Amniotic stem cell (primary cell): ENCODE data around the gene AGL.
"Not testable (repeated sequence)": the region's sequence is repeated elsewhere in the genome, so short reads cannot be mapped to it uniquely, and the experiment has no call there.

Experiments used
- DNase-seq: peaks from one replicate; lab custom pipeline; 2025; lab: John Stamatoyannopoulos, UW

Gene AGL

DNA sequence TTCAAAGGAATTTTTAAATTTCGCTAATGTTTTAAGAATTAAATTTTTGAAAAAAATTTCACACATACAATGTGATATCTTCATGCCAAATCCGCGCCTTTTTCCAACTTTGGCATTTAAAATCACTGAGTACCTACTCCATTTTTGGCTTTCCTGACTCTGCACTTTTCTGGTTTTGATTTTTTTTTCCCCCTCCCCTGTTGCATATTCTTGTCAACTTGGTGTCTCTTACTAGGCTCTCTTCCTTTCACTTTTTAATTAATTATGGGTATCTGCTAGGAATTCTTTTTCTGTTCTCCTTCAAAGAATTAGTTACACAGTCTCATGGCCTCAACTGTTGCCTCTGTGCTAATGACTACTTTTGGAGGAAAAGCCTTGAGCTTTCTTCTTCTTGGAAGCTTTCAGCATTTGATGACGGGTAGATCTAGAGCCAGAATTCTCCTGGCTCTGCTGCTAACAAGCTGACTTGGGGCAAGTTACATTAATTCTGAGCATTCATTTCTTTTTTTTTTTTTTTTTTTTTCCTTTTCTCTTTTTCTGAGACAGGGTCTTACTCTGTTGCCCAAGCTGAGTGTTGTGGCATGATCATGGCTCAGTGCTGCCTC lies 1.8 kb downstream of the AGL start:
- no peak for DNase-seq

DNA sequence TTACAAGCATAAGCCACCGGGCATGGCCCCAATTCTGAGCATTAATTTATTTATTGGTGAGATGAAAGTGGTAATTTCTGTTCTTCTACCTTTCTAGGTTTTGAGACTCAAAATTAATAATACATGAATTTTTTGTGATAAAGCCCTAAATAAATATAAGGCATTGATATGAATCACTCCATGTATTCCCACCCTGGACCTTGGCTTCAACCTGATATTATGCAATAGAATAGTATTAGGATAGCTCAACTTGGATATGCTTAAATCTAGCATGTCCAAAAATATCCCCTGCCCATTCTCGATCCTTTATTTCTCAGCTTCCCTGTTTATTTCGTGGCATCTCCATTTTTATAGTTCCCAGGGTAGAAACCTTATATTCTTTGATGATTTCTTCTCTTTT lies 2.5 kb downstream of the AGL start:
- no peak for DNase-seq

DNA sequence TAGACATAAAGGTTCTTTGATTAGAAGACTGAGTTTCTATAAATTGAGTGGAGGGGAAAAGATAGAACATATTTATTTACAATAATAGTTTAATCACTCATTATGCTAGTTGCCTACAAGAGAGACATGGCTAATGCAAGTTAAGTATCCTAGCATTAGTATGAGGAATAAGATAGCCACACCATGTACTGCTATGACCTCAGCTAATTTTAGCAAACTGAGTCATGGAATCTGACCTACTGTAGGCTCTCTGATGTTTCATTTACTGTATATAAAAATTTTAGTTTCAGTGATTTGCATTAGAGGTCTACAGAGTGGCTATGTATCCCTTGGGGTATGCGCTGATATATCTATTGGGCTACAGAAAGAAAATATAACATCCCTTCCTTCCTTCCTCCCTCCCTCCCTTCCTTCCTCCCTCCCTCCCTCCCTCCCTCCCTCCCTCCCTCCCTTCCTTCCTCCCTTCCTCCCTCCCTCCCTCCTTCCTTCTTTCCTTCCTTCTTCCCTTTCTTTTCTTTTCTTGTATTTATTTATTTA lies 5.8 kb downstream of the AGL start:
- DNase-seq = no peak

DNA sequence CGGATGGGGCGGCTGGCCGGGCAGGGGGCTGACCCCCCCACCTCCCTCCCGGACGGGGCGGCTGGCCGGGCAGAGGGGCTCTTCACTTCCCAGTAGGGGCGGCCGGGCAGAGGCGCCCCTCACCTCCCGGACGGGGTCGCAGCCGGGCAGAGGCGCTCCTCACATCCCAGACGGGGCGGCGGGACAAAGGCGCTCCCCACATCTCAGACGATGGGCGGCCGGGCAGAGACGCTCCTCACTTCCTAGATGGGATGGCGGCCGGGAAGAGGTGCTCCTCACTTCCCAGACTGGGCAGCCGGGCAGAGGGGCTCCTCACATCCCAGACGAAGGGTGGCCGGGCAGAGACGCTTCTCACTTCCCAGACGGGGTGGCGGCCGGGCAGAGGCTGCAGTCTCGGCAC lies 6.9 kb downstream of the AGL start:
- not testable (repeated sequence) for DNase-seq

DNA sequence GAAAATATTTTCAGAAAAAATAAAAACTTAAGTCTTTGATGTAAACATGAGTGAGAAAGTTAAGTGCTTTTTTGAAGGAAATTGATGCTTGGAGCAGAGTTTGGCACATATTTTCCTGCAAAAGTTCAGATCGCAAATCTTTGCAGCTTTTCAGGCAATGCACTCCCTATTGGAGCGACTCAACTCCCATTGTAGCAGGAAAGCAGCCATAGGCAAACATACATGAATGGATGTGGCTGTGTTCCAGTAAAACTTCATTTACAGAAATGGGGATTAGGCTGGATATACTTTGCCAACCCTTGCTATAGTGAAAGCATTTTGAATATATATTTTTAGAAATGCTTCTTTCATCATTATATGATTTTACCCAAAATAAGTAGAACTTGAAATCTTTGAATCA lies 8.1 kb downstream of the AGL start:
- DNase-seq = no peak

DNA sequence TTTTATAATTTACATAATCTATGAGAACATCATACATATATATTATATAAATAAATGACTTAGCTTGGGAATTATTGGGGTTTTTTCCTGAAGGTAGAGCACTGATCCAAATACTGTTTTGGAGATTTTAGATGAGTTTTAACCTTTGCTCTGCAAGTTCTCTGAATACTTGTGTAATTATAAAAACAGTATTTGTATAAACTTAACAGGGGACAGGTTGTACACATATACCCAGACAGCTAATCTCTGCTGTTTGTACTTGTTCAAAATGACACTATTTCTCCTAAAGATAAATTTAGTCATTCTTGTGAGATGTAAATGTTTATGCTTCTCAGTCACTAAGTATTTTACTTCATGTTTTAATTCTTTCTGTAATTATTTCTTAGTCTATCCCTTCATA lies 8.7 kb downstream of the AGL start:
- DNase-seq = no peak

DNA sequence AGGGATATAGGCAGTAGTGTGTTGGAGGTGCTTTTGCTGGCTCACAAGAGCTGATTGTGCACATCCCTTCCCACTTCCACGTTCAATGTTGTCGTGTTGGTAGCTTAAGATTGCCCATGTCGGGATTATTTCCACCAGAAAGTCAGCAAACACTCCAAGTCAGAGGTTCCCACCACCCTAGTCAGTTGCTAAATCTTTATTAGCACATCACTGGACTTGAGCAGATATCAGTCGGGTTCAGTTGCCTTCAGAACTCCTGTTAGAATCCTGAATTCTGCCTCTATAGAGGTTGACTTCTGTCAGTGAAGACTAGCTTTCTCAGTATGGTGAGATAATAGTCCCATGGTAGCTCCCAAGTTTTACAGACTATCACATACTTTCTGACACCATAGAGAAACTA lies 10.5 kb downstream of the AGL start:
- no peak for DNase-seq

DNA sequence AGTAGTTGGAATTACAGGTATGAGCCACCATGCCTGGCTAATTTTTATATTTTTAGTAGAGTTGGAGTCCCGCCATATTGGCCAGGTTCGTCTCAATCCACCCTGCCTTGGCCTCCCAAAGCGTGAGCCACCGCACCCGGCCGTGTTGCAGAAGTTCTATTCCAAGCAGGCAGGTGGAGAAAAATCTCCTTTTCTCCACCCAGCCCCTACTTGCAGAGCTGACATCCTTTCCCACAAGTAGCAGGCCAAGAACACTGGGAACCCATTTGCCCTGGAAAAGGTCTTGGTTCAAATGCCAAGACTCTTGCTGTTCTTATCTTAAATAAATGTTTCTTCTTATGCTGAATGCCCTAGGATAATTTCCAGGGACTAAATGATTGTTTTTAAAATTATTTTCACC lies 17.5 kb downstream of the AGL start:
- no peak for DNase-seq

DNA sequence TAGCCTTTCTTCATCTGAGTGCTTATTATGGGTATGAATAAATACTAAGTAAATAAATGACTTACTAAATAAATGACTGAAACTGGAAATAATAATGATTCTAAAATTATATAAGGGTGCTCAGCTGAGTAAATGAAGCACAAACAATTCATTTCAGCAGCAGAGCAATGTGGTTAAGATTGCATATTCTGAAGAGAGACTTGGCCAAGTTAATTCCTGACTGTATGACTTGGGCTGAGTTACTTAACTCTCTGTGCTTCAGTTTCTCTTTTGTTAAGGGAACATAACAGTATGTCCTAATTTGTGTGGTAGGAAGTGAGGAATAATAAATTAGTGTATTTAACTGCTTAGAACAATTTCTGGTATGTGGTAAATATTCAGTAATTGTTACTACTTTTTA lies 19.1 kb downstream of the AGL start:
- no peak for DNase-seq

DNA sequence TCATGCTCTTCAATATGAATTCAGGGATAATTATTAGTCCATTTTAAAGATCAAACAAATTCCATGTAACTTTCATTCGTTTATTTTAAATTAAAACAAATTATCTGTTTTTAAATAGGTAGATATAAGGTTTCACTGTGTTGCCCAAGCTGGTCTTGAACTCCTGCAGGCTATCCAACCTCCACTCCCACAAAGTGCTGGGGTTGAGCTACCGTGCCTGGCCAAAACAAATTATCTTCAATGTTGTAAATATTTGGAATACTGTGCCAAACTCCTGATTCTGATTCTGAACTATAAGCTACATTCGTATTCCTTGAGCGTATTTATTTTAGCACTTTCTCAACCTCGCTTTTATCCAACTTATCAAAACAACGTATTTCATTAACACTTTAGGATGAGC lies 19.6 kb downstream of the AGL start:
- no peak for DNase-seq

DNA sequence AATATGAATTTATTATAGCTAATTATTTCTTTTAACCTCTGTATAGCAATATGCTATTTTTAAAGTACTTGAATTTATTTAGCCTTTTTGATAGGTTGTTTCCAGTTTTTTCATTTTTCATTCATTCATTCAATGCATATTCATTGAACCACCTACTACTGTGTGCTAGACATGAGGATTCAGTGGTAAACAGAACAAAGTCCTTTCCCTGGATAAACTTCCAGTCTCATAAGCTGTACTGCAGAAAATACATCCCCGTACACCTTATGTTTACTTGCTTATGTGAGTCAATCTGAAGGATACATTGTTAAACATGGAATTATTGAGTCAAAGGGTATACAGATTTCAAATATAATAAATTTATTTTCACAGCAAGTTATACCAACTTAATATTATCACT lies 21.9 kb downstream of the AGL start:
- DNase-seq = no peak

DNA sequence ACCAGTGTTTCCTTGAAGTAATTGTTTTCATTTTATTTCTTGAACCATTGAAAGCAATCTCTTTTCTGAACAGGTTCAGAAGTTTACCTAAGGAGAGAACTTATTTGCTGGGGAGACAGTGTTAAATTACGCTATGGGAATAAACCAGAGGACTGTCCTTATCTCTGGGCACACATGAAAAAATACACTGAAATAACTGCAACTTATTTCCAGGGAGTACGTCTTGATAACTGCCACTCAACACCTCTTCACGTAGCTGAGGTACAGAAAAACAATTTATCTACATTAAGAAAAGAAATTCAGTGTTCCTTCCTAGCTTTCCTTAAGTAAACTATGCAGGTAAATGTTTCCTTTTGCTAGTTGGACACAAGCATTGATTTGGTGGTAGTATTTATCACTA lies 27.4 kb downstream of the AGL start:
- no peak for DNase-seq

DNA sequence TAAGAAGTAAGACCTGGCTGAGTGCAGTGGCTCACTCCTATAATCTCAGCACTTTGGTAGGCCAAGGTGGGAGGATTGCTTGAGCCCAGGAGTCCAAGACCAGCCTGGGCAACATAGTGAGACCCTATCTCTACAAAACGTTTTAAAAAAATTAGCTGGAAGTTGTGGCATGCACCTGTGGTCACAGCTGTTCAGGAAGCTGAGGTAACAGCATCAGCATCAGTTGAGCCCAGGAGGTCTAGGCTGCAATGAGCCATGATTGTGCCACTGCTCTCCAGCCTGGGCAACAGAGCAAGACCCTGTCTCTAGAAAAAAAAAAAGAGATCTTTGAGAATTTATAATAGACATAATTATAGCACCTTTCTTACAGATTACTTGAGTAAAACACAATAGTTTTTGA lies 36.0 kb downstream of the AGL start:
- DNase-seq = no peak

DNA sequence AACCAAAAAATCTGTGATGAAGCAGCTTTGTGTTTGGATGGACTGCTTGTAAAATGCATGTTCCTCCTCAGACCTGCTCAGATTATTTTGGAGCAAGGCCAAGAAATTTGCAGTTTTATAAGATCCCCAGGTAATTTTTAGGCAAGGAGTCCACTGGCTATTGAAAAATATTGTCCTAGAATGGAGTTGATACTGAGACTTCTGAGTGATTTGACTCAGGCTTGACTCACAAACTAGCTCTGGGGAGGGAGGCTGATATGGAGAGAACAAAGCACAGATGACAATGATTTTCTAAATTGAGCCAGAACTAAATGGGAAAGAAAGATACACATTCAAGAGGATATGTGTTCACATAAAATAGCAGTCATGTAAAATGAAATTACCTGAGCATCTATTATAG lies 36.7 kb downstream of the AGL start:
- DNase-seq = no peak

DNA sequence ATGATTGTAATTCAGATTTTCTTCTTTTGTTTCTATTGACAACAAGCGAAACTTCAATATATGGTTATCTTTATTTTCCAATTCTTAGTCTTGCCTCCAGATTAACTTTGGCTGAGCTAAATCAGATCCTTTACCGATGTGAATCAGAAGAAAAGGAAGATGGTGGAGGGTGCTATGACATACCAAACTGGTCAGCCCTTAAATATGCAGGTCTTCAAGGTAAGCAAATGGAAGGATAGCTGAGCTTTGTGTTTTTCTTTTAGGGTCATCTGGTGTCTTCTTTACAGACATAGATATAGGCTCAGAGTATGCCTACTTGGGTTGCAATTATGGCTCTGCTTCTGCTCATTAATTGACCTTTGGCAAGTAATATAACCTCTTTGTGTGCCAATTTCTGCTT lies 37.7 kb downstream of the AGL start:
- no peak for DNase-seq

DNA sequence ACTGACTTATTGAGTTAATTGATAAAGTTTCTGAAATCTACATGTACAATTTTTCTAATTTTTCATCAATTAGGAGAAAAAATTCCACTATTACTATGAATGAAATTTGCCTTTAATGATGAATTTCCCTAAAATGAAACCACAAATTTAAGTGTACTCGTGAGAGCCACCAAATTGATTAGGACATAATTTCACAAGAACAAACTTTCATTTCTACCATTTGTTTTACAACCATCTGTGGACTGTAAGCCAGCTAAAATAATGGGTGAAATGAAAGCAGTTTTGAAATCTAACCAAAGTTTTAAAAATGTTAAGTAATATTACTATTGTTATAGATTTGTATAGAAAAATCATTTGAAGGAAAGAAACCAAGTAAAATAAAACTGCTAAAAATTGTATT lies 41.8 kb downstream of the AGL start:
- DNase-seq = no peak

DNA sequence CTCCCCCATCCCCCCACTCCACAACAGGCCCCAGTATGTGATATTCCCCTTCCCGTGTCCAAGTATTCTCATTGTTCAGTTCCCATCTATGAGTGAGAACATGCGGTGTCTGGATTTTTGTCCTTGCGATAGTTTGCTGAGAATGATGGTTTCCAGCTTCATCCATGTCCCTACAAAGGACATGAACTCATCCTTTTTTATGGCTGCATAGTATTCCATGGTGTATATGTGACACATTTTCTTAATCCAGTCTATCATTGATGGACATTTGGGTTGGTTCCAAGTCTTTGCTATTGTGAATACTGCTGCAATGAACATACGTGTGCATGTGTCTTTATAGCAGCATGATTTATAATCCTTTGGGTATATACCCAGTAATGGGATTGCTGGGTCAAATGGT lies 53.1 kb downstream of the AGL start:
- not testable (repeated sequence) for DNase-seq

DNA sequence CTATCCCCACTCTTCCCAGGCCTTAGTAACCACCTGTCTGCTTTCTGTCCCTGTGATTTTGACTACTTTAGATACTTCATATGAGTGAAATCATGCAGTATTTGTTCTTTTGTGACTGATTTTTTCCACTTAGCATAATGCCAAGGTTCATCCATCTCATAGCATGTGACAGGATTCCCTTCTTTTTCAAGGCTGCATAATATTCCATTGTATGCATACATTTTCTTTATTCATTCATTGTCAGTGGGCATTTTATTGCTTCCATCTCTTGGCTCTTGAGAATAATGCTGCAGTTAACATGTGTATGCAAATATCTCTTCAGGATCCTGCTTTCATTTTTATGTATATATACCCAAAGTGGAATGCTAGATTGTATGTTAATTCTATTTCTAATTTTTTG lies 56.4 kb downstream of the AGL start:
- DNase-seq = no peak

DNA sequence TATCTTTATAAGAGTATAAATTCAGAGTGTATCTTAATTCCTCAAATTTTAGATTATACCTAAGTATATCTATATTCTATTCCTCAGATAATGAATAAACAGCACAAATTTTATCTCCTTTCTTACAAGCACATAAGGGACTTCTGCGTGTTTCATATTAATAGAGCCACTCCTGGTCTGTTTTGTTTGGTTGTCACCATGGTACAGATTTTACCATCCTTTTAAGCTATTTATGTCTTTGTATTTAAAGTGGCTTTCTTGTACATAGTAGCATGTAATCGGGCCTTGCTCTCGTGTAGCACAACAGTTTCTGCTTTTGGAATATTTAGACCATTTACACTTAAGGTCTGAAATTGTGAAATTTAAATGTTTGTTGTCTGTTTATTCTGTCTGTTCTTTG lies 67.1 kb downstream of the AGL start:
- DNase-seq = no peak

DNA sequence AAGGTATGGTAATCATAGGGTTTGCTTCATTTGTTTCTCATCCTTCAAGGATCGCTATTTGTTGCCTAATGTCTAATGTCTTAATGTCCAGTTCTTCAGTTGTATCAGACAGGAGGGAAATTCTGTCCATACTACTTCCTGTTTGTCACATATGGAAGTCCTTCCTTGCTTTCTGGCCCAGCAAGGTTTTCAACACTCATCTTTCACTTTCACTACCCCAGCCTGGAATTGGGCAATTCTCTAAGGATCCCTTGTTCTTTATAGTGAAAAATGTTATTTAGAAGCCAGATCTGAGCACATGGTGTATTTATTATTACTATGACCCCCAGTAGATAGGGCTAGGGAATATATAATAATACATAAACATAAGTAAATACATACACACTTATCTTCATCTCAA lies 69.1 kb downstream of the AGL start:
- no peak for DNase-seq

DNA sequence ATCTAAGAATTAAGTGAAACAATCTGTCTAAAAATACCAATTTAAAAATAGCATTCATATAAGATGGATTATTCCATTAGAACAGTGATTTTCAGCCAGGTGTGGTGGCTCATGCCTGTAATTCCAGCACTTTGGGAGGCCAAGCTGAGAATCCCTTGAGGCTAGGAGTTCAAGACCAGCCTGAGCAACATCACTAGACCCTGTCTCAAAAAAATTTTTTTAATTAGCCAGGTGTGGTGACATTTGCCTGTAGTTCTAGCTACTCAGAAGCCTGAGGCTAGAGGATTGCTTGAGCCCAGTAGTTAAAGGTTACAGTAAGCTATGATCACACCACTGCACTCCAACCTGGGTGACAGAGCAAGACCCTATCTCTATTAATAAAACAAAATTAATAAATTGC lies 84.6 kb downstream of the AGL start:
- DNase-seq = no peak

DNA sequence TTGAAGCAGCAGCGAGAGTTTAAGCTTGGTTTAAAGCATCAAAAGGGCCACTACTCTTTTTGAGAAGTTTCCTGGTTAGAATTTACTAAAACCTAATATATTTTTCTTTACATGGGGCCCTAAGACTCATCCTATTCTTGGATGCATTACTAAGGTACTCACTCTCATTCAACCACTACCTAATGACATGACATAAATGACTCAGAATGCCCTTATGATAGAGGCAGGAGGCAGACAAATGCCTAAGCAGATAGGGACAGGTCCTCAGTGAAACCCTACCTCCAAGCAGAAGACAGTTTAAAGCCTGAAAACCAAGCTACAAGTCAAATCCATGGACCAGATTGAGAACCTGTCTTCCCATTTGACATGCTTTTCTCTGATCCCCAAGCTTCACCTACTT lies 85.4 kb downstream of the AGL start:
- DNase-seq = no peak

DNA sequence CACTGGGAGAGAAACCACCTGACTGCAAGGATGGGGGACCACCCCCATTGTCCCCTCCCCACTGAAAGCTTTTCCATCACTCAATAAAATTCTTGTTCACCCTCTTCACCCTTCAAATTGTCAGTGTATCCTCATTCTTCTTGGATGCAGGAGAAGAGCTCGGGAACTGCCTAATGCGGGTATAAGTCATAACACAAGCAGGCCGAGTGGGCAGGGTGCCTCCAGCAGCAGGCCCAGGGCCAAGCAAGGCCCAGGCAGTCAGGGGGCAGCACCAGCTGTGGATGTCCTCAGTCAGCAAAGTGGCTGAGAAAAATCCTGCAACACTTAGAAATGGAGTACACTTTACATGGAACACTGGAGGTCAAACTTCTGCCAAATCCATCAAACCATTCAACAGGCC lies 85.9 kb downstream of the AGL start:
- DNase-seq = no peak

DNA sequence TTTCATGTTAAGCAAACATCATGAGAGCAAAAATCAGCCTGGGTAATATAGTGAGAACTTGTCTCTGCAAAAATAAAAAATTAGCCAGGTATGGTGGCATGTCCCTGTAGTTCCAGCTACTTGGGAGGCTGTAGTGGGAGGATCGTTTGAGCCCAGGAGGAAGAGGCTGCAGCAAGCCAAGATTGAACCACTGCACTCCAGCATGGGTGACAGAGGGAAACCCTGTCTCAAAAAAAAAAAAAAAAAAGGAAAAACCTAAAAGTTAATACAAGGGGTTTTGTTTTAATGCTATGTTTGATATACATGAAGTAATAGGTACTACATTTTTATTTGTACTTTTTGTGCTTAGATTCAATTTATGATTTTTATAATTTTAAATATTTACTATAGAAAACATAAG lies 92.6 kb downstream of the AGL start:
- DNase-seq = no peak
